Stimulated activated naive CD4-positive, alpha-beta T cell treated with Interleukin-2 at 50 U/mL for 16 hours (primary cell): ENCODE data around the gene SMARCB1.

Experiments used
- DNase-seq: peaks from one replicate; lab custom pipeline; 2025; lab: John Stamatoyannopoulos, UW

The SMARCB1 gene

GRCh38 chr22:23803001-23803819, 16.4 kb downstream of the SMARCB1 start:
- DNase-seq = no peak

- DNase-seq = no peak
Measured at GRCh38 chr22:23804781-23805291, 18.1 kb downstream of the SMARCB1 start.

GRCh38 chr22:23806837-23807236, 20.1 kb downstream of the SMARCB1 start:
- DNase-seq = no peak

- DNase-seq = no peak
Measured at GRCh38 chr22:23812378-23812777, 25.6 kb downstream of the SMARCB1 start.

- DNase-seq = no peak
Measured at GRCh38 chr22:23815541-23816155, 28.9 kb downstream of the SMARCB1 start.

GRCh38 chr22:23816156-23816976, 29.6 kb downstream of the SMARCB1 start:
- DNase-seq = no peak

GRCh38 chr22:23817146-23817545, 30.4 kb downstream of the SMARCB1 start:
- no peak for DNase-seq

- DNase-seq = no peak
Measured at GRCh38 chr22:23818541-23818940, 31.8 kb downstream of the SMARCB1 start.

GRCh38 chr22:23820748-23821211, 34.0 kb downstream of the SMARCB1 start:
- no peak for DNase-seq

- DNase-seq = no peak
Measured at GRCh38 chr22:23822101-23822671, 35.4 kb downstream of the SMARCB1 start.

GRCh38 chr22:23823331-23823791, 36.6 kb downstream of the SMARCB1 start:
- DNase-seq = no peak

GRCh38 chr22:23824476-23825245, 37.9 kb downstream of the SMARCB1 start:
- DNase-seq = no peak

- no peak for DNase-seq
Measured at GRCh38 chr22:23825246-23825905, 38.6 kb downstream of the SMARCB1 start.

- no peak for DNase-seq
Measured at GRCh38 chr22:23826510-23827350, 40.0 kb downstream of the SMARCB1 start.

GRCh38 chr22:23827351-23827995, 40.7 kb downstream of the SMARCB1 start:
- DNase-seq = no peak

- DNase-seq = no peak
Measured at GRCh38 chr22:23828800-23829680, 42.3 kb downstream of the SMARCB1 start.

GRCh38 chr22:23829845-23830372, 43.1 kb downstream of the SMARCB1 start:
- DNase-seq = no peak

- no peak for DNase-seq
Measured at GRCh38 chr22:23831261-23831660, 44.5 kb downstream of the SMARCB1 start.
